KMS-11 (cell line): ENCODE data around the gene OR10A3.
"Not testable (repeated sequence)": the region's sequence is repeated elsewhere in the genome, so short reads cannot be mapped to it uniquely, and the experiment has no call there.

Experiments
- H2AFZ ChIP-seq: fragments of 200-600 bp; sonication (generic); 2 replicates; pipeline ENCODE4 v1.6.1; 2016; ENCODE audit warnings: antibody characterized with exemption, mixed run types, low read depth
- H3K27ac ChIP-seq: fragments of 200-600 bp; sonication (generic); 2 replicates; pipeline ENCODE4 v1.6.1; 2016; ENCODE audit warnings: mild to moderate bottlenecking, mixed run types
- H3K27me3 ChIP-seq: fragments of 200-600 bp; sonication (generic); 2 replicates; pipeline ENCODE4 v1.6.1; 2017; ENCODE audit warnings: mild to moderate bottlenecking, low read depth, mixed run types, moderate library complexity; ENCODE audit not compliant: insufficient read depth
- H3K36me3 ChIP-seq: fragments of 200-600 bp; sonication (generic); 2 replicates; pipeline ENCODE4 v1.6.1; 2017; ENCODE audit warnings: mild to moderate bottlenecking, mixed run types; ENCODE audit not compliant: insufficient read depth
- H3K4me1 ChIP-seq: fragments of 200-600 bp; sonication (generic); 2 replicates; pipeline ENCODE4 v1.6.1; 2016; ENCODE audit warnings: mild to moderate bottlenecking, low read depth, mixed run types; ENCODE audit not compliant: poor library complexity, severe bottlenecking
- H3K4me2 ChIP-seq: fragments of 200-600 bp; sonication (generic); 2 replicates; pipeline ENCODE4 v1.7.0; 2016; ENCODE audit warnings: mild to moderate bottlenecking, mixed run types
- H3K4me3 ChIP-seq: fragments of 200-600 bp; sonication (generic); IDR thresholded peaks from 2 replicates; pipeline ENCODE4 v1.6.1; 2017; ENCODE audit warnings: low read depth, low read length, mixed read lengths; ENCODE audit not compliant: insufficient read depth
- H3K79me2 ChIP-seq: fragments of 200-600 bp; sonication (generic); 2 replicates; pipeline ENCODE4 v1.6.1; 2016; ENCODE audit warnings: low read depth, mixed run types; ENCODE audit not compliant: insufficient read depth
- H3K9ac ChIP-seq: fragments of 200-600 bp; sonication (generic); 2 replicates; pipeline ENCODE4 v1.6.1; 2016; ENCODE audit warnings: mild to moderate bottlenecking, mixed run types
- H4K20me1 ChIP-seq: fragments of 200-600 bp; sonication (generic); 2 replicates; pipeline ENCODE4 v1.6.1; 2016; ENCODE audit warnings: mild to moderate bottlenecking, mixed run types; ENCODE audit not compliant: insufficient read depth
- TF ChIP-seq, protein P1 (sequence below): fragments of 200-600 bp; sonication (generic); conservative IDR thresholded peaks from 2 replicates; pipeline ENCODE4 v1.6.1; 2017; ENCODE audit warnings: low read depth, mild to moderate bottlenecking, antibody characterized with exemption, low read length, moderate library complexity, mixed read lengths

The OR10A3 gene, protein sequence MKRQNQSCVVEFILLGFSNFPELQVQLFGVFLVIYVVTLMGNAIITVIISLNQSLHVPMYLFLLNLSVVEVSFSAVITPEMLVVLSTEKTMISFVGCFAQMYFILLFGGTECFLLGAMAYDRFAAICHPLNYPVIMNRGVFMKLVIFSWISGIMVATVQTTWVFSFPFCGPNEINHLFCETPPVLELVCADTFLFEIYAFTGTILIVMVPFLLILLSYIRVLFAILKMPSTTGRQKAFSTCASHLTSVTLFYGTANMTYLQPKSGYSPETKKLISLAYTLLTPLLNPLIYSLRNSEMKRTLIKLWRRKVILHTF

DNA sequence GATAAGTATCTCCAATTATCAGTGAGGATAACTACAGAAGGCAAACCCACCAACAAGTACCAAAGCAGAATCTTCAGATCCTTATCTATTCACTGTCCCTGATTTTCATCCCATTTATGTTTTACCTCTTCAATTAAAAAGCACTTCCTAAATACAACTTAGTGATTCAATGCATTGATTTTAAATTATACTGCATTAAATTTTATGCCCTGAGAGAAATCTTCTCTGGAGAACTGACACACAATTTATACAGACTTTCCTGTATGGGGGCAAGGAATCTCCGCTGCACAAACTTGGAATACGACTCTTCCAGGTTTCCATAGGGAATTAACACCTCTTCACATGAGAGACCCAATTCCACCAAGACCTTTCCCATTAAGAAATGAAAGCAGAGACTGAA, at the start of gene OR10A3:
OR10A3 (minus strand) TSS at position 101 of the 400 bp plus-strand sequence. CDS start 2,188 bp downstream, outside the sequence.
- TF ChIP-seq, protein P1, sequence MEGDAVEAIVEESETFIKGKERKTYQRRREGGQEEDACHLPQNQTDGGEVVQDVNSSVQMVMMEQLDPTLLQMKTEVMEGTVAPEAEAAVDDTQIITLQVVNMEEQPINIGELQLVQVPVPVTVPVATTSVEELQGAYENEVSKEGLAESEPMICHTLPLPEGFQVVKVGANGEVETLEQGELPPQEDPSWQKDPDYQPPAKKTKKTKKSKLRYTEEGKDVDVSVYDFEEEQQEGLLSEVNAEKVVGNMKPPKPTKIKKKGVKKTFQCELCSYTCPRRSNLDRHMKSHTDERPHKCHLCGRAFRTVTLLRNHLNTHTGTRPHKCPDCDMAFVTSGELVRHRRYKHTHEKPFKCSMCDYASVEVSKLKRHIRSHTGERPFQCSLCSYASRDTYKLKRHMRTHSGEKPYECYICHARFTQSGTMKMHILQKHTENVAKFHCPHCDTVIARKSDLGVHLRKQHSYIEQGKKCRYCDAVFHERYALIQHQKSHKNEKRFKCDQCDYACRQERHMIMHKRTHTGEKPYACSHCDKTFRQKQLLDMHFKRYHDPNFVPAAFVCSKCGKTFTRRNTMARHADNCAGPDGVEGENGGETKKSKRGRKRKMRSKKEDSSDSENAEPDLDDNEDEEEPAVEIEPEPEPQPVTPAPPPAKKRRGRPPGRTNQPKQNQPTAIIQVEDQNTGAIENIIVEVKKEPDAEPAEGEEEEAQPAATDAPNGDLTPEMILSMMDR: no peak
- Histone ChIP-seq H3K4me2 (no peak within 1 kb of the TSS), H2AFZ (no peak within 1 kb of the TSS)

DNA sequence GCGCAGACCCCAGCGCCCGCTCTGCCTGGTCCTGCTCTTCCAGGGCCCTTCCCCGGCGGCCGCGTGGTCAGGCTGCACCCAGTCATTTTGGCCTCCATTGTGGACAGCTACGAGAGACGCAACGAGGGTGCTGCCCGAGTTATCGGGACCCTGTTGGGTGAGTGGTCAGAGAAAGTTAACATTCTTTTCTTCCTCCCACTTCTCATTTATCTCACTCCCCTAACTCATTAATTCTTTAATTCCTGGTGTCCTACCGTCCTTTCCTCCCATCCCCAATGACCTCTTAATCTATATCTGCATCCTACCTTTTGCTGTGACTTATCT, 46.0 kb upstream of the OR10A3 start:
- H3K4me1 ChIP-seq: peaks cover 22% of the 10 kb centered on the region
- peak overlapping the region; percentile 98 for H3K4me2 ChIP-seq
- H3K36me3 ChIP-seq: not testable (repeated sequence)

More for the DNA sequence above, at the start of gene OR10A3:
- Histone ChIP-seq H3K36me3 (no peaks in the 10 kb centered on the region), H3K4me1 (no peaks in the 10 kb centered on the region), H3K9ac (no peak within 1 kb of the TSS), H4K20me1 (no peaks in the 10 kb centered on the region), H3K79me2 (no peaks in the 10 kb centered on the region), H3K4me3 (no peak within 1 kb of the TSS), H3K27ac (no peak within 1 kb of the TSS), H3K27me3 (no peaks in the 10 kb centered on the region)

DNA sequence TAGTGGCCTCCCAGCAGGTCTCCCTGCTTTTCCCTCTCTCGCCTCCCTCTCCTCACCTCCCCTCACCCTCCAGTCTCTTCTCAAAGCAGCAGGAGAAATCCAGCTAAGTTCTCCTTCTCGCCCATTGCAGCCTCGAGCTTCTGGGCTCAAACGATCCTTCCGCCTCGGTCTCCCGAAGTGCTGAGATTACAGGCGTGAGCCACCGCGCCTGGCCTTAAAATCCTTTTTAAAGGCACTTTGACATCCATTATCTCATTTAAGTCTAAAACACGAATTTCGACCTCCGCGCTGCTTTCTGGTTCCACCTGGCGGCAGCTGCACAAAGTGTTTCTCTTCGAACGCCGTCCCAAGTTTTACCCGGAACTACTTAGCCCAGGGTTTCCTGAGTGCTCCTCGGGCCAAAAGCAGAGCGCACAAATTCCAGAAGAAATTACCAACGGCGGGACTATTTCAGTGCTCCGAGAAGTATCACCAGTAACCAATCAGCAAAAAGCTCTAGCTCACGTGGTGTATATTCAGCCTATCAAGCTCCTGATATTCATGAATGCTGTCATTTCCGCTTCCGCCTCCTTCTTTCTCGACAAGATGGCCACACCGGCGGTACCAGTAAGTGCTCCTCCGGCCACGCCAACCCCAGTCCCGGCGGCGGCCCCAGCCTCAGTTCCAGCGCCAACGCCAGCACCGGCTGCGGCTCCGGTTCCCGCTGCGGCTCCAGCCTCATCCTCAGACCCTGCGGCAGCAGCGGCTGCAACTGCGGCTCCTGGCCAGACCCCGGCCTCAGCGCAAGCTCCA, 45.5 kb upstream of the OR10A3 start, which contains the start of gene EIF3F:
EIF3F (plus strand) TSS at position 570 of the 792 bp plus-strand sequence; CDS start at position 586, 16 bp downstream.
- Histone ChIP-seq H3K27ac (peak within 1 kb of the TSS; percentile 42; the same call in 1 of the 2 replicates), H3K4me3 (no peak within 1 kb of the TSS), H3K36me3 (no peaks in the 10 kb centered on the region; the same call in 1 of the 2 replicates), H3K27me3 (no peaks in the 10 kb centered on the region), H3K9ac (peak within 1 kb of the TSS; percentile 78), H3K4me2 (peak within 1 kb of the TSS; percentile 98), H4K20me1 (no peaks in the 10 kb centered on the region), H3K79me2 (peaks cover 41% of the 10 kb centered on the region), H3K4me1 (peaks cover 22% of the 10 kb centered on the region), H2AFZ (peak within 1 kb of the TSS; percentile 94)
- TF ChIP-seq, protein P1: peak; percentile 77

More for the DNA sequence above, 46.0 kb upstream of the OR10A3 start:
- Histone ChIP-seq H2AFZ (peak overlapping the region; percentile 45; the same call in 1 of the 2 replicates), H3K27ac (peak overlapping the region; percentile 31; the same call in 1 of the 2 replicates), H3K9ac (peak overlapping the region; percentile 78), H3K79me2 (peaks cover 41% of the 10 kb centered on the region)
- not testable (repeated sequence) for H3K4me3 ChIP-seq, H3K27me3 ChIP-seq, H4K20me1 ChIP-seq

DNA sequence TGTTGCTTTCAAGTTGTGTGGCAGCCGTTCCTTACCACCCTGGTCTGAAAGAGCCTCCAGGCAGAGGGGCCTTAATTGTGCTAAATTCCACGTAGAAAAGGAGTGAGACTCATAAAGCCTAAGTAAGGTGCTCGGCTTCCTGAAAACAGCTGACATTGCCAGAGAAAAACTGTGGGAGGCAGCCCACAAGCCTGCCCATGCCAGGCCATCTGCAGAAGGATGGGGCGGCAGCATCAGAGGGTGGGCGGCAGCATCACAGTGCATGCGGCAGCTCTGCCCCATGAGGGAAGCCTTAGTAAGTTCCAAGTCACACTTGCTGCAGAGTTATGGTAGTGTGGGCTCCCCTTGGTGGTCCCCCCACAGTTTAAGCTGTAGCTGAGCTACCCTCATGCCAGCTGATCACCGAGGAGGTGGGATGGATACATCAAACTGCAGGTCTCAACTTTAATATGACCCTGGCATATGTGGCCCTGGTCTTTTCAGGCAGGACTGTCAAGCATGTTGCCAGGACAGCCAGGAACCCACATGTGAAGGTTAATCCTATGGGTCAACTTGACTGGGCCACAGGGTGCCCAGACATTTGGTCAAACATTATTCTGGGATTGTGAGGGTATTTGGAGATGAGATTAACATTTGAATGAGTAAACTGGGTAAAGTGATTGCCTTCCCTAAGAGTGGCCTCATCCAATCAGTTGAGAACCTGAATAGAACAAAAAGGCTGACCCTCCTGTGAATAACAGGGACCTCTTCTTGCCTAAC, 42.5 kb upstream of the OR10A3 start:
- Histone ChIP-seq H2AFZ (no peak overlapping the region), H3K27ac (no peak overlapping the region), H3K79me2 (peaks cover 19% of the 10 kb centered on the region), H3K27me3 (no peaks in the 10 kb centered on the region), H4K20me1 (no peaks in the 10 kb centered on the region), H3K36me3 (no peaks in the 10 kb centered on the region), H3K4me3 (no peak overlapping the region), H3K4me2 (no peak overlapping the region), H3K9ac (no peak overlapping the region), H3K4me1 (peaks cover 17% of the 10 kb centered on the region)
- TF ChIP-seq, protein P1: no peak
